Measurements from ENCODE around the gene FN3KRP. TPM values are rescaled to one million over a fixed set of nuclear protein-coding genes. Genes with fewer than 3 reads are reported as not detected.
"Not testable (repeated sequence)": the region's sequence is repeated elsewhere in the genome, so short reads cannot be mapped to it uniquely, and the experiment has no call there.

Gene FN3KRP
- total RNA-seq, 4 donors from 2014 or later, result 11.5 to 27.5 (median 17.3) TPM

DNA sequence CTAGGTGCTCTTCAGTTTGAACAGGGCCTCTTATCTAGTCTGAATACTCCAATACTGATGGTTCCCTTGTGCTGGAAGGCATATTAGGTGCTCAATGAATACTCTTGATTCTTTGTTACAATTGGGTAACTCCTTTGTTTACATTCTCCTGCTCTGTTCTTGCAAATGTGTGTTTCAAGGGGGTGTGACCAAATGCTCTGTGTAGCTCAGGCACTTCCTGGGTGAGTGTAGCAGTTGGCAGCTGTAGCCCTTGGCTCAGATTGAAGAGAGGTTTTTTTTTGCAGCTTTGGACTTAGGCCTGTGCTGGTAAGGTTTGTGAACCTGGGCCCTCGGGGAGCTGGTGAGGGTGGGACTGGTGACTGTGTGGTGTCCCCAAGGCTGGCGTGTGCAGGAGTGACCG, 55.5 kb downstream of the FN3KRP start:
- H3K9me3 ChIP-seq, result no peaks in the 10 kb centered on the region
- 84% methylated on average over 3 of the region's 3 CpGs for WGBS
- TF ChIP-seq POLR2A (IDR thresholded peaks at IDR 0.05; ENCODE audit: low read depth) (no peak), POLR2AphosphoS5 (IDR thresholded peaks at IDR 0.05) (no peak), EP300 (IDR thresholded peaks at IDR 0.05) (no peak)
- TF ChIP-seq, protein P1, sequence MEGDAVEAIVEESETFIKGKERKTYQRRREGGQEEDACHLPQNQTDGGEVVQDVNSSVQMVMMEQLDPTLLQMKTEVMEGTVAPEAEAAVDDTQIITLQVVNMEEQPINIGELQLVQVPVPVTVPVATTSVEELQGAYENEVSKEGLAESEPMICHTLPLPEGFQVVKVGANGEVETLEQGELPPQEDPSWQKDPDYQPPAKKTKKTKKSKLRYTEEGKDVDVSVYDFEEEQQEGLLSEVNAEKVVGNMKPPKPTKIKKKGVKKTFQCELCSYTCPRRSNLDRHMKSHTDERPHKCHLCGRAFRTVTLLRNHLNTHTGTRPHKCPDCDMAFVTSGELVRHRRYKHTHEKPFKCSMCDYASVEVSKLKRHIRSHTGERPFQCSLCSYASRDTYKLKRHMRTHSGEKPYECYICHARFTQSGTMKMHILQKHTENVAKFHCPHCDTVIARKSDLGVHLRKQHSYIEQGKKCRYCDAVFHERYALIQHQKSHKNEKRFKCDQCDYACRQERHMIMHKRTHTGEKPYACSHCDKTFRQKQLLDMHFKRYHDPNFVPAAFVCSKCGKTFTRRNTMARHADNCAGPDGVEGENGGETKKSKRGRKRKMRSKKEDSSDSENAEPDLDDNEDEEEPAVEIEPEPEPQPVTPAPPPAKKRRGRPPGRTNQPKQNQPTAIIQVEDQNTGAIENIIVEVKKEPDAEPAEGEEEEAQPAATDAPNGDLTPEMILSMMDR (IDR thresholded peaks at IDR 0.05), result no peak
- intact Hi-C loops (cut with DNase I), result no loop called here
- H3K27ac ChIP-seq (replicated peaks in 1 of 4), result no peak overlapping the region
- peaks cover 4 to 13% (median 9%) of the 10 kb centered on the region in 4 donors for H3K4me1 ChIP-seq
- DNase-seq (ENCODE audit: extremely low spot score), result no peak
- no peaks in the 10 kb centered on the region for H3K27me3 ChIP-seq
- no peak overlapping the region for H3K4me3 ChIP-seq
- H3K36me3 ChIP-seq, result peaks cover 11 to 63% (median 55%) of the 10 kb centered on the region in 4 donors

DNA sequence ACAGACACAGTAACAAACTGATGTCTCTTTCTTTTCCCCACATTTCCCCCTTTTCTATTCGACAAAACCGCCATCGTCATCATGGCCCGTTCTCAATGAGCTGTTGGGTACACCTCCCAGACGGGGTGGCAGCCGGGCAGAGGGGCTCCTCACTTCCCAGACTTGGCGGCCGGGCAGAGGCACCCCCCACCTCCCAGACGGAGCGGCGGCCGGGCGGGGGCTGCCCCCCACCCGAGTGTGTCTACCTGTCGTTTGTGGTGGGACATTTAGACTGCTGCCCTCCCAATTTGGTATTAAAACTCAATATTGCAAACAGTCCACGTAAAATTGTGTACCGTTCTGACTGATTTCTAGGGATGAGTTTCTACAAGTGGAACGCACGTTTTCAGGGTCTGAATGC, 58.0 kb downstream of the FN3KRP start:
- not testable (repeated sequence) for H3K27me3 ChIP-seq; H3K27ac ChIP-seq (replicated peaks in 1 of 4); H3K9me3 ChIP-seq; DNase-seq (ENCODE audit: extremely low spot score)
- H3K4me1 ChIP-seq, result peaks cover 4 to 13% (median 9%) of the 10 kb centered on the region in 4 donors
- peaks cover 5 to 42% (median 34%) of the 10 kb centered on the region in 4 donors for H3K36me3 ChIP-seq
- 87% methylated on average over 10 of the region's 19 CpGs for WGBS
- intact Hi-C loops (cut with DNase I), result loop anchor here (2.0 kb wide), 1 partner anchor 106 kb away; no protein-coding TSS in a partner anchor
- peak overlapping the region in 1 of 4 donors; percentile 38 for H3K4me3 ChIP-seq

DNA sequence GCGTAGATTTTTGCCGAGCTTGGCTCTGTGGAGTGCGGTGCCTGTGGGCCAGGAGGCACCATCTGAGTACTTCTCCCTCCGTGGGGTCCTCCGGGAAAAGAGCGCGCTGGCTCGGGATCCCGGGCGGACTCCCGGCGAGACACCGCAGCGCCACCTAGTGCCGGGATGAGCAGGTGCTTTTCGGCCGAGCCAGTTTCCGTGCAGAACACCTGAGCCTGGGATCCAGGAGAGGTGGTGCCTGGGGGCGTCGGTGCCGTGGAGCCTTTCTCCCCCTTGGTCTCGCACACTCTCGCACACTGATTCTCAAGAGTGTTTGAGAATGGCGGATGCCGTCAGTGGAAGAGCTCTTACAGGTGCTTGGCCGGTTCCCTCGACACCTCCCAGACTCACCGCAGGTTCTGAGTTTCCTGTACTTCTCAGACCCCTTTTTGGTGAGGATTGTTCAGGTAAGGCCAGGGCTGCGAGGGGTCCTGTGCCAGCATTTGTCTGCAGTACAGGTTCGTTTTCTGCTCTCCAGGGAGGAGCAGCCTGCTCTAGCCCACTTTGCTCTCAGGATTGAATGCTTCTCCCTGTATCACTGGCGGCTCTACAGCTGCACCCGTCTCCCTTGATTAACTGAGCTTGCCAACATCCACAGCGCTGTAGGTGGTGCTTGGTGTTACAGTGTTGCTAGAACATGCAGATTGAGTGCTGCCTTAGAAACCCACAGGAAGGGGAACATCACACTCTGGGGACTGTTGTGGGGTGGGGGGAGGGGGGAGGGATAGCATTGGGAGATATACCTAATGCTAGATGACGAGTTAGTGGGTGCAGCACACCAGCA, 58.7 kb downstream of the FN3KRP start:
- H3K4me3 ChIP-seq, result peak overlapping the region in 3 of 4 donors; percentile 15 to 38 (median 38)
- peaks cover 4 to 13% (median 9%) of the 10 kb centered on the region in 4 donors for H3K4me1 ChIP-seq
- TF ChIP-seq POLR2A (IDR thresholded peaks at IDR 0.05; ENCODE audit: low read depth) (no peak), POLR2AphosphoS5 (IDR thresholded peaks at IDR 0.05) (peak in 1 of 2 donors; percentile 23), EP300 (IDR thresholded peaks at IDR 0.05) (no peak)
- TF ChIP-seq, protein P1 (IDR thresholded peaks at IDR 0.05), result peak; percentile 72 to 93 (median 83)
- no peak overlapping the region for H3K27ac ChIP-seq (replicated peaks in 1 of 4)
- intact Hi-C loops (cut with DNase I), result loop anchor here (2.0 to 5.0 kb wide), 2 partner anchors 106 to 423 kb away; no protein-coding TSS in a partner anchor
- no peak for DNase-seq (ENCODE audit: extremely low spot score)
- H3K9me3 ChIP-seq, result no peaks in the 10 kb centered on the region
- H3K27me3 ChIP-seq, result no peaks in the 10 kb centered on the region
- 50% methylated on average over 22 of the region's 34 CpGs for WGBS
- peaks cover 0 to 35% (median 27%) of the 10 kb centered on the region in 4 donors for H3K36me3 ChIP-seq

DNA sequence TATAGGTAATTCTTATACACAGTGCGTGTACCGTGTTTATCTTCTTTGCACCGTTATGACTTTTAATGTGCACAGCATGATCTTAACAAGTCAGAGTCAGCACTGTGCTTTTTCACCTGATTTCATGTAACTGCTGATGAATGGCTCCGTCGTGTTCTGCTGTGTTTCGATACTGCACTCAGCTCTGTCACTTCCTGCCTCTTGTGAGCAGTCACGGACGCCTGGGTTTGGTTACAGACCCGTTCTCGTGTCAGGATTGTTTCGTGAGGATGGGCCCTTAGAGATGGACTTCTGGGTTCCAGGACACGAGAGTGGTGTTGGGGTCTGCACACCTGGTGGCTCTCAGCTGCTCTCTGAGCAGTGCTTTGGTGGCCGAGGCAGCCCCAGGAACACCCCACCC, 59.9 kb downstream of the FN3KRP start:
- no peak for DNase-seq (ENCODE audit: extremely low spot score)
- H3K9me3 ChIP-seq, result no peaks in the 10 kb centered on the region
- H3K4me3 ChIP-seq, result no peak overlapping the region
- no peak overlapping the region for H3K27ac ChIP-seq (replicated peaks in 1 of 4)
- TF ChIP-seq POLR2AphosphoS5 (IDR thresholded peaks at IDR 0.05) (no peak), EP300 (IDR thresholded peaks at IDR 0.05) (no peak), POLR2A (IDR thresholded peaks at IDR 0.05; ENCODE audit: low read depth) (no peak)
- TF ChIP-seq, protein P1 (IDR thresholded peaks at IDR 0.05), result no peak
- 90% methylated on average over 13 of the region's 13 CpGs for WGBS
- H3K27me3 ChIP-seq, result no peaks in the 10 kb centered on the region
- H3K36me3 ChIP-seq, result peaks cover 0 to 26% (median 21%) of the 10 kb centered on the region in 4 donors
- peaks cover 4 to 13% (median 10%) of the 10 kb centered on the region in 4 donors for H3K4me1 ChIP-seq
- intact Hi-C loops (cut with DNase I), result loop anchor here (5.0 kb wide), 1 partner anchor 424 kb away; no protein-coding TSS in a partner anchor

Small RNAs within 50 kb of the gene (small RNA-seq; reads per million reads assigned to genes)
- 0 reads per million in 3 donors for gene MIR4525

Other genes starting within 250 kb of the FN3KRP start
- 10 to 100 TPM; 27.0 to 51.6 (median 45.3) TPM for gene FOXK2, start 197.0 kb upstream of the FN3KRP start, total RNA-seq
- gene WDR45B, start 68.3 kb upstream of the FN3KRP start, total RNA-seq, result 10 to 100 TPM; 57.3 to 81.4 (median 74.4) TPM
- 10 to 100 TPM in 3 of 4 donors, 1 to 10 TPM in 1; 6.2 to 24.3 (median 19.4) TPM for gene RAB40B, start 18.0 kb upstream of the FN3KRP start, total RNA-seq
- gene FN3K, start 18.9 kb downstream of the FN3KRP start, total RNA-seq, result 10 to 100 TPM in 1 of 4 donors, 1 to 10 TPM in 3; 3.4 to 22.7 (median 6.5) TPM
- gene TBCD, start 35.4 kb downstream of the FN3KRP start, total RNA-seq, result 10 to 100 TPM; 38.1 to 56.7 (median 53.6) TPM
- gene ZNF750, start 123.3 kb downstream of the FN3KRP start, total RNA-seq, result not detected

Measured in esophagus muscularis mucosa (tissue), 4 donors.